Endothelial cell (in vitro differentiated cells): ENCODE data around the gene SORCS1. TPM values are rescaled to one million over a fixed set of nuclear protein-coding genes. Genes with fewer than 3 reads are reported as not detected.

Experiments used
- DNase-seq: peaks from one replicate; pipeline ENCODE4 v3.0.0; 2021; ENCODE audit warnings: low spot score
- H3K27ac Mint-ChIP-seq: one replicate; pipeline ENCODE4 v1.8.0; 2021; ENCODE audit warnings: mixed read lengths, inconsistent platforms; ENCODE audit not compliant: unreplicated experiment
- H3K27me3 Mint-ChIP-seq: one replicate; pipeline ENCODE4 v1.8.0; 2021; ENCODE audit warnings: mild to moderate bottlenecking, moderate library complexity, mixed read lengths, inconsistent platforms; ENCODE audit not compliant: unreplicated experiment
- H3K36me3 Mint-ChIP-seq: one replicate; pipeline ENCODE4 v1.8.0; 2021; ENCODE audit warnings: mild to moderate bottlenecking, low read depth, mixed read lengths, inconsistent platforms; ENCODE audit not compliant: unreplicated experiment
- H3K4me1 Mint-ChIP-seq: one replicate; pipeline ENCODE4 v1.8.0; 2021; ENCODE audit warnings: mild to moderate bottlenecking, mixed read lengths, inconsistent platforms; ENCODE audit not compliant: unreplicated experiment
- H3K4me3 Mint-ChIP-seq: one replicate; pipeline ENCODE4 v1.8.0; 2021; ENCODE audit warnings: mild to moderate bottlenecking, mixed read lengths, inconsistent platforms; ENCODE audit not compliant: unreplicated experiment
- H3K9me3 Mint-ChIP-seq: one replicate; pipeline ENCODE4 v1.8.0; 2021; ENCODE audit warnings: mixed read lengths, inconsistent platforms; ENCODE audit not compliant: unreplicated experiment
- total RNA-seq: library from RNA; stranded (reverse); fragmentation: NEBNext Ultra II Directional; extraction: Animal tissue kit (Norgen Biotek cat#: 25700); gene quantifications from one replicate; pipeline ENCODE4 v1.2.1, GENCODE V29; 2021; ENCODE audit not compliant: unreplicated experiment
- TF ChIP-seq, protein P1 (sequence below): fragments of 200-600 bp; sonication (generic); IDR thresholded peaks from one replicate; pipeline ENCODE4 v1.5.0; 2021; ENCODE audit warnings: antibody characterized with exemption; ENCODE audit not compliant: unreplicated experiment

The SORCS1 gene
- total RNA-seq, 1 donor from 2014 or later: 0.56 TPM

DNA sequence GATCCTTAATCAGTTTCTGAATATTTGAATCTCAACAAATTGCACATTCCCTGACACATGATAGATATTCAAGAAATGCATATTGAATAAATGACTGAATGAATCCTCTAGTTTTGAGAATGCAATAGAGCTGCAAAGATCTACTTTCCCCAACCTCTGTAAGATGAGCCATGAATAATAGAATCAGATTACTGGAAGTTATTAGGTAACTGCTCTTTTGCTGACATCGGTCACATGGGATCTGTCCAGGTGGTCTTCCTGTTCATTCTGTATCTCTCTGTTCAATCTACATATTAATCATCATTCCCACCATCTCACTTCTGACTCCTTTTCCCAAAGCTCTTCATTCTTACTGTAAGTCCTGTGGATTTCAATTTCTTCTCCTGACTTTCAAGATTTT, 638.7 kb downstream of the SORCS1 start:
- H3K9me3 Mint-ChIP-seq: no peaks in the 10 kb centered on the region
- no peaks in the 10 kb centered on the region for H3K36me3 Mint-ChIP-seq
- TF ChIP-seq, protein P1, sequence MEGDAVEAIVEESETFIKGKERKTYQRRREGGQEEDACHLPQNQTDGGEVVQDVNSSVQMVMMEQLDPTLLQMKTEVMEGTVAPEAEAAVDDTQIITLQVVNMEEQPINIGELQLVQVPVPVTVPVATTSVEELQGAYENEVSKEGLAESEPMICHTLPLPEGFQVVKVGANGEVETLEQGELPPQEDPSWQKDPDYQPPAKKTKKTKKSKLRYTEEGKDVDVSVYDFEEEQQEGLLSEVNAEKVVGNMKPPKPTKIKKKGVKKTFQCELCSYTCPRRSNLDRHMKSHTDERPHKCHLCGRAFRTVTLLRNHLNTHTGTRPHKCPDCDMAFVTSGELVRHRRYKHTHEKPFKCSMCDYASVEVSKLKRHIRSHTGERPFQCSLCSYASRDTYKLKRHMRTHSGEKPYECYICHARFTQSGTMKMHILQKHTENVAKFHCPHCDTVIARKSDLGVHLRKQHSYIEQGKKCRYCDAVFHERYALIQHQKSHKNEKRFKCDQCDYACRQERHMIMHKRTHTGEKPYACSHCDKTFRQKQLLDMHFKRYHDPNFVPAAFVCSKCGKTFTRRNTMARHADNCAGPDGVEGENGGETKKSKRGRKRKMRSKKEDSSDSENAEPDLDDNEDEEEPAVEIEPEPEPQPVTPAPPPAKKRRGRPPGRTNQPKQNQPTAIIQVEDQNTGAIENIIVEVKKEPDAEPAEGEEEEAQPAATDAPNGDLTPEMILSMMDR: no peak
- no peak overlapping the region for H3K27ac Mint-ChIP-seq
- H3K27me3 Mint-ChIP-seq: no peaks in the 10 kb centered on the region
- no peak overlapping the region for H3K4me3 Mint-ChIP-seq
- peaks cover 5% of the 10 kb centered on the region for H3K4me1 Mint-ChIP-seq
- no peak for DNase-seq
